GM23338 (cell line): ENCODE measurements around the gene PRKCH.

Source experiments
- EZH2phosphoT487 ChIP-seq: fragments of 200-600 bp; sonication (generic); IDR thresholded peaks from one replicate; pipeline ENCODE4 v1.8.1; 2018; ENCODE audit warnings: antibody characterized with exemption; ENCODE audit not compliant: unreplicated experiment
- NANOG ChIP-seq: IDR thresholded peaks from 2 replicates; pipeline ENCODE4 v1.6.1; 2016; ENCODE audit warnings: antibody characterized with exemption, borderline replicate concordance
- POLR2AphosphoS5 ChIP-seq: IDR thresholded peaks from 2 replicates; pipeline ENCODE4 v1.6.1; 2016; ENCODE audit warnings: antibody characterized with exemption, low read depth
- TF ChIP-seq, protein P1 (sequence below), 2 experiments: fragments of 200-600 bp in 1 of 2; sonication (generic) in 1 of 2; conservative IDR thresholded peaks; 2 replicates each; pipeline versions ENCODE4 v1.5.1 to v1.6.1; 2016 to 2017; ENCODE audit warnings: antibody characterized with exemption in 2 of 2, low read depth in 2 of 2, mild to moderate bottlenecking in 2 of 2, moderate library complexity in 1 of 2

DNA sequence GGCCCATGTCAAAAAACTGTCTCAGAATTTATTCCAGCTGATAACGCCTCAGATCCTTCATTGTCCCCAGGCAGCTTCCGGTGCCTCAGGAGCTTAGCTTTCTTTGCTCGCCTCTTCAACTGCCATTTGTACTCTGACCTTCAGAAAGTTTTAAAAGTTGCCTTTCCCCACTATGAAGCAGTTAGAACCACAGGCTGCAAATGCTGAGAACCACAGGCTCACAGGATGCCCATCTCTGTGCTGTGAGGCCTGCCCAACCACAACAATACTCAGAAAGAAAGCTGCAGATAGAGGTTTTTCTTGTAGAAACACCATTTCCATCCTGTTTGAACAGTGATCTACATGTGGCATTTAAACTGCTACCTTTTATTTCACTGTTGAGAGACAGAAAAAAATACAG lies 131.1 kb downstream of the PRKCH start:
- TF ChIP-seq POLR2AphosphoS5: no peak
- TF ChIP-seq NANOG: no peak
- TF ChIP-seq, protein P1, sequence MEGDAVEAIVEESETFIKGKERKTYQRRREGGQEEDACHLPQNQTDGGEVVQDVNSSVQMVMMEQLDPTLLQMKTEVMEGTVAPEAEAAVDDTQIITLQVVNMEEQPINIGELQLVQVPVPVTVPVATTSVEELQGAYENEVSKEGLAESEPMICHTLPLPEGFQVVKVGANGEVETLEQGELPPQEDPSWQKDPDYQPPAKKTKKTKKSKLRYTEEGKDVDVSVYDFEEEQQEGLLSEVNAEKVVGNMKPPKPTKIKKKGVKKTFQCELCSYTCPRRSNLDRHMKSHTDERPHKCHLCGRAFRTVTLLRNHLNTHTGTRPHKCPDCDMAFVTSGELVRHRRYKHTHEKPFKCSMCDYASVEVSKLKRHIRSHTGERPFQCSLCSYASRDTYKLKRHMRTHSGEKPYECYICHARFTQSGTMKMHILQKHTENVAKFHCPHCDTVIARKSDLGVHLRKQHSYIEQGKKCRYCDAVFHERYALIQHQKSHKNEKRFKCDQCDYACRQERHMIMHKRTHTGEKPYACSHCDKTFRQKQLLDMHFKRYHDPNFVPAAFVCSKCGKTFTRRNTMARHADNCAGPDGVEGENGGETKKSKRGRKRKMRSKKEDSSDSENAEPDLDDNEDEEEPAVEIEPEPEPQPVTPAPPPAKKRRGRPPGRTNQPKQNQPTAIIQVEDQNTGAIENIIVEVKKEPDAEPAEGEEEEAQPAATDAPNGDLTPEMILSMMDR (conservative IDR thresholded peaks at IDR 0.05; ENCODE audit: low read depth in 2 of 2): no peak
- no peak for TF ChIP-seq EZH2phosphoT487
